Tibial nerve (tissue), 4 donors: ENCODE results near the gene TBCD.

Experiments
- EP300 ChIP-seq, 2 donors: sonication (generic); formaldehyde crosslinking; IDR thresholded peaks; one replicate each; pipeline ENCODE4 v1.6.1; 2017; ENCODE audit warnings: antibody characterized with exemption in 2 of 2, mild to moderate bottlenecking in 1 of 2
- TF ChIP-seq, protein P1 (sequence below), 5 experiments: fragments of 200-600 bp in 3 of 5; fragments of 450-650 bp in 2 of 5; sonication (generic) in 3 of 5; IDR thresholded peaks; one replicate each; pipeline ENCODE4 v1.5.1; 2016 to 2019; ENCODE audit warnings: antibody characterized with exemption in 5 of 5, mild to moderate bottlenecking in 3 of 5, moderate library complexity in 2 of 5

DNA sequence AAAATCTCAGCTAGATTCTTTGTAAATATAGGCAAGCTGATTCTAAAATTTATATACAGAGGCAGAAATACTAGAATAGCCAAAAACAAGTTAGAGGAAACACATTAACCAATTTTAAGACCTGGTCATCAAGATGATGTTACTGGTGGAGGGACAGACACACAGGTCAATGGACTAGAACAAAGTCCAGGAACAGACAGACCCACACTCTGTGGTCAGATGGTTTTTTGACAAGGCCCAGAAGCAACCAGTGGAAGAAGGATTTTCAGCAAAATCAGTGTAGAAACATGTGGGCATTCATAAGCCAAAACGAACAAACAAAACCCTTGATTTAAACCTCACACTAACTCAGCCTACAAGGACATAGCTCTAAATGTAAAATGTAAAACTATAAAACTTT lies 227.9 kb downstream of the TBCD start:
- TF ChIP-seq, protein P1, sequence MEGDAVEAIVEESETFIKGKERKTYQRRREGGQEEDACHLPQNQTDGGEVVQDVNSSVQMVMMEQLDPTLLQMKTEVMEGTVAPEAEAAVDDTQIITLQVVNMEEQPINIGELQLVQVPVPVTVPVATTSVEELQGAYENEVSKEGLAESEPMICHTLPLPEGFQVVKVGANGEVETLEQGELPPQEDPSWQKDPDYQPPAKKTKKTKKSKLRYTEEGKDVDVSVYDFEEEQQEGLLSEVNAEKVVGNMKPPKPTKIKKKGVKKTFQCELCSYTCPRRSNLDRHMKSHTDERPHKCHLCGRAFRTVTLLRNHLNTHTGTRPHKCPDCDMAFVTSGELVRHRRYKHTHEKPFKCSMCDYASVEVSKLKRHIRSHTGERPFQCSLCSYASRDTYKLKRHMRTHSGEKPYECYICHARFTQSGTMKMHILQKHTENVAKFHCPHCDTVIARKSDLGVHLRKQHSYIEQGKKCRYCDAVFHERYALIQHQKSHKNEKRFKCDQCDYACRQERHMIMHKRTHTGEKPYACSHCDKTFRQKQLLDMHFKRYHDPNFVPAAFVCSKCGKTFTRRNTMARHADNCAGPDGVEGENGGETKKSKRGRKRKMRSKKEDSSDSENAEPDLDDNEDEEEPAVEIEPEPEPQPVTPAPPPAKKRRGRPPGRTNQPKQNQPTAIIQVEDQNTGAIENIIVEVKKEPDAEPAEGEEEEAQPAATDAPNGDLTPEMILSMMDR (IDR thresholded peaks at IDR 0.05), result no peak
- TF ChIP-seq EP300 (IDR thresholded peaks at IDR 0.05), result no peak
